ENCODE measurements around the gene PRRC2B.
"Not testable (repeated sequence)": the region's sequence is repeated elsewhere in the genome, so short reads cannot be mapped to it uniquely, and the experiment has no call there.

PRRC2B gene

DNA sequence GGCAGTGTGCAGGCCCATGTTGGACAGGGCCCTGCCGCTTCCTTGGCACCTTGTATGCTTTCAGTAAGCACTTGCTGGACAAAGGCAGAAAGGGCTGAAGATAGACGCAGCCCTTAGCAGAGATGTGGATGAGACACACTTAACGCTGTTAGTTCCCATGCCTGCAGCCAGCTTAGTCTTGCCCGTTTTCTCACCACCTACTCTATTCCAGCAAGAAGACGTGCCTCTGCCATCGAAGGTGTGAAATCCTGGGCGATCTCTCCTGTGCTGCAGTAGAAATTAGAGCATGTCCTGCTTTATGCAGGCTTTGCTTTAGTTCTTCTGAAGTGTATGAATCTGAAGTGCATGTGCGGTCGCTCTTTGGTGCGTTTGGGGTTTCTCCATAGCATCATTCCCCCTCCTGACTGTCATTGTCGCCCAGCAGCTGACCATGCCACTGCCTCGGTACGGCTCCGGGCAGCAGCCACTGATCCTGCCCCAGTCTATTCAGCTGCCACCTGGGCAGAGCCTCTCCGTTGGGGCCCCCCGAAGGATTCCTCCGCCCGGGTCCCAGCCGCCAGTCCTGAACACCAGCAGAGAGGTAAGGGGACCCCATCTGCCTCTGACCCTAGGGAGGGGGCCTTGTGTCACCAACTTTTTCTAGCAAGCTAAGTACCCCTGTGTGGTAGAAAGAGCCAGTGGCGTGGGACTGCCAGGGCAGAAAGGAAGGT, 97.3 kb downstream of the PRRC2B start:
- no peak for DNase-seq

- no peak for DNase-seq
Measured at GRCh38 chr9:131492070-131492469, 98.2 kb downstream of the PRRC2B start.

DNA sequence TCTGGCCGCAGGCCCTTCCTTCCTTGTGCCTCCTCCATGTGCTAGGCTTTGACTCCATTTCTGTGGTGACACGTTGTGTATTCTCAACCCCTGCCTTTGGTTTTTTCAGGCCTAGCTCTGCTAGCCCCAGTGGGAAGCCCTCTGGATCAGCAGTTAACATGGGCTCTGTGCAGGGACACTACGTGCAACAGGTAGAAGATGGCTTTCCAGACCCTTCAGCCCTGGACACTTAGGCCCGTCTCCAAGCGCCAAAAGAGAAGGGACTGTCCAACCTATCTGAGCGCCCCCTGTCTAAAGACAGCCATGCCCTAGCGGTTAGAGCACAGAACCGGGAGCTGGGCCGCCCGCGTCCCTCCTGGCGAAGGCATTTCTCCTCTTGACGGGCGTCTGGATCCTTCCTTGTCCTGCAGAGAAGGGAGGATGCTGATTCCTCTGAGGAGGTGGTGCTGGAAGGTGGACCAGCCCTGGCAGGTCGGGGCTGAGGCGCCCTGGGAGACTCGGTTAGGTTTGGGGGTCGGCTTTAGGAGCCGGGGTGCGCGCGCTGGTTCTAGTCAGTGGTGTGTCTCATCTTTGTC, 100.5 kb downstream of the PRRC2B start:
- DNase-seq: no peak

DNA sequence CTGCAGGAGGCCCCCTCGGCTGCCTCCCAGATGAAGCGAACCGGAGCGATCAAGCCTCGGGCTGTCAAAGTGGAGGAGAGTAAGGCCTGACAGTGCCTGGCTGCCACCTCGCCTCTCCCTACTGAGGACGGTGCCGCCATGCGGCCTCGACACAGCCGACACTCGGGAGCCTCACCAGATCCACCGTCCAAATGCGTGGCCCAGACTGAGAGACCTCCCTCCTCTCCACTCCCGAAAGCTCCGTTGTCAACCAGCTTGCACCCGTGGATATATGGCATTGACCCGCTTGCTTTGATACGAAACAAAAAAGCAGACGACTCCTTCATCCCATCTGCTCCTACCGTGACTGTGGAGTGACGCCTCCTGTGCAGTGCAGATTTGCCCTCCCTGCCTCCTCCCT, 101.9 kb downstream of the PRRC2B start:
- no peak for DNase-seq

- DNase-seq: no peak
Measured at GRCh38 chr9:131496844-131497405, 103.0 kb downstream of the PRRC2B start.

DNA sequence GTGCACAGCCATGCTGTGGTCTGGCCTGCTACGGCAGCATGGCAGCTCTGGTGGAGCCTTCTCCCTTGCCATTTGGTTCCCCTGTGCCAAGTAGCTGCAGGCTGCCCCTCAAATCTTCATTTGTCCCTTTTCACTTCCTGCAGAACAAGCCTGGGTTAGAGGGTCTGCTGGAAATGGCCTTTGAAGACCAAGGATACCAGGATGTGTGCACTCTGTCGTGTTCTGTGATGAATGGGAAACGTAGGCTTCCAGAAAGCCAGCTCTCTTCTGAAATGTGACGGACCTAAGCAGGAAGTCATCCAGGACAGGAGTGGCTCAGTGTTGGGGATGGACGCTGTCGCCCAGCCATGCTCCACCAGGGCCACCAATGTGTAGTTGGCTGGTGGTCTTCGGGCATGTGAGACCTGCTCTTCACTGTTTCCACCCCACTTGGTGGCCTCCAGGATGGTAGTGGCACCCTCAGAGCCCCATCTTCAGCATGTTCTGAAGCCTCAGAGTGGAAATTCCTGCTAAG, 105.4 kb downstream of the PRRC2B start:
- no peak for DNase-seq

- peak; percentile 88 for DNase-seq
Measured at GRCh38 chr9:131500377-131500776, 106.5 kb downstream of the PRRC2B start.

GRCh38 chr9:131500939-131501541, 107.2 kb downstream of the PRRC2B start:
- peak; percentile 78 for DNase-seq

DNA sequence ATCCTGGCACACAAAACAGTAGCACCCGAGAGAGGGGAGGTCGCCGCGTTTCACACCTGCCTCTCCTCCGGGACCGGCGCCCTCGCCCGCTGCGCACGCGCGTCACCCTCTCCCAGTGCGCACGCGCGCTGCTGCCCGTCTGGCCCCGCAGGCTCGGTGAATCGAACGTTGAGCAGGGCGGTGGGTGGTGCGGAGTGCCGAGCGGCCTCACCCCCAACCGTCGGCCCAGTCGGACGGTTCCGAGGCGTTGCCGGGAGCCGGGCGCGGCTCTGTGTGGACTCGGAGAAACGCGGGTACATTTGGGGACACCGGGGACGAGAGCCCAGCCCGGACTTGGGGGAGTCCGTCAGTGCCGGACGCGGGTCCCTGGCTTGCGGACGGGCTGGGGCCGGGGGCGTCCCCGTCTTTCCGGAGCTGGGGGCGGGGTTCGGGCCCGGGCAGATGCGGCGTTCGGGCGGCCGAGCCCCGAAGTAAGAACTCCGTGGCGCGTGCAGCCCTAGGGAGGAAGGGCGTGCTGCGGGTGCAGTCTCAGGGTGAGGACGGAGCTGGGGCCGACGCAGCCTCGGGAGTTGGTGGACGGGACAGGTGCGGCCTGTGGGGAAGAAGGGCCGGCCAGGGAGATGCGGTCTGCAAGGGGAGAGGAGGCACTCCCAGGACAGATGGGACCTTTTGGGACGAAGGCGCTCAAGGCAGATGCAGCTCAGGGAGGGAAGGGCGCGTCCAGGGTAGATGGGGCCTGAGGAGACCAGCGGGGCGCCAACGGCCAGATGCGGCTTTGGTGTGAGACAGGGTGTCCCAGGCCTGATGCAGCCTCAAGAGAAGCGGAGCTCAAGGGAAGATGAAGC, 109.1 kb downstream of the PRRC2B start, which contains the start of gene POMT1:
Gene POMT1, plus strand, starts transcription at position 138 of the 845 bp plus-strand sequence. CDS start 1,301 bp downstream, outside the sequence.
- DNase-seq: peak; percentile 94

- DNase-seq: peak; percentile 86
Measured at GRCh38 chr9:131503626-131504465, 110.0 kb downstream of the PRRC2B start.

- no peak for DNase-seq
Measured at GRCh38 chr9:131505012-131505411, 111.1 kb downstream of the PRRC2B start.

DNA sequence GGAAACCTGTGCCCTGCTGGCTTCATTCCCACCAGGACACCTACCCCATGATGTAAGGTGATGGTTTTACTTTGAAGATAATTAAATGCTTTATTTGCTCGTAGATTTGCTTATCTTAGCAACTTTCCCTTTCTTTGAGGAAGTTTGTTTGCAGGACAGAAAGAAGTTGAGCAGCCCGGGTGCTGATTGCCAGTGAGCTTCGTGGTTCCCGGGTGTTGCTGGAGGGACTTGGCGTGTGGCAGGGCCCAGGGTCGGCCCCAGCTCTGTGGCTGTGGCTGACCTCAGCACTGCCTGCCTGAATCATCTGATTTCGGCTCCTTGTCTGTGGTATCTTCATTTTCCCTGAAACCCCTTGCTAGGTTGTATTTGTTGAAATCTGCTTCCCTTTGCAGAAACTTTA, 117.5 kb downstream of the PRRC2B start:
- no peak for DNase-seq

DNA sequence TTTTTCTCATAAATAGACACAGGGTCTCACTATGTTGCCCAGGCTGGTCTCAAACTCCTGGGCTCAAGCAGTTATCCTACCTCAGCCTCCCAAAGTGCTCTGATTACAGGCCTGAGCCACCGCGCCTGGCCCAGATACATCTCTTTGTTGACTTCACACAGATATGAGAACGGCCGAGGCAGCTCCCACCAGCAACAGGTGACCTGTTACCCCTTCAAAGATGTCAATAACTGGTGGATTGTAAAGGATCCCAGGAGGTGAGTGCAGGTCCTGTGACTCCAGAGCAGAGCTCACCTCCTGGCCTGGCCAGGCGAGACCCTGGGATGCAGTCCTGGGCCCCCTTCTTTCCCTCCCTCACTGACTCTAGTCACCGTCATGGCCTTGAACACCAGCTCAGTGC, 118.0 kb downstream of the PRRC2B start:
- DNase-seq: no peak

DNA sequence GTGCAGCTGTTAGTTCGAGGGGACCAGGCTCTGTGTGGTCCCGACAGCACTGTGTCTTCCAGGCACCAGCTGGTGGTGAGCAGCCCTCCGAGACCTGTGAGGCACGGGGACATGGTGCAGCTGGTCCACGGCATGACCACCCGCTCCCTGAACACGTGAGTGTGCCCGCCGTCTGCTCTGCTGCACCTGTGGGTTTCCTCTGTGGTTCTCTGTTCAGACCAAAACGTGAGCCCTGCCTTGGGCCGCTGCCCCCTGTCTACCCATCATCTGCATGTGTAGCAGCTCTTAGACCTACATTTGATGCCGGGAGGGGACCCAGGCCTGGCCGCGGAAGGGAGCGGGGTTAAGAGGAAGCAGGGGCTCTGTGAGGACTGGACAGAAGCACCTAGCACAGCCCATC, 119.3 kb downstream of the PRRC2B start:
- DNase-seq: no peak

DNA sequence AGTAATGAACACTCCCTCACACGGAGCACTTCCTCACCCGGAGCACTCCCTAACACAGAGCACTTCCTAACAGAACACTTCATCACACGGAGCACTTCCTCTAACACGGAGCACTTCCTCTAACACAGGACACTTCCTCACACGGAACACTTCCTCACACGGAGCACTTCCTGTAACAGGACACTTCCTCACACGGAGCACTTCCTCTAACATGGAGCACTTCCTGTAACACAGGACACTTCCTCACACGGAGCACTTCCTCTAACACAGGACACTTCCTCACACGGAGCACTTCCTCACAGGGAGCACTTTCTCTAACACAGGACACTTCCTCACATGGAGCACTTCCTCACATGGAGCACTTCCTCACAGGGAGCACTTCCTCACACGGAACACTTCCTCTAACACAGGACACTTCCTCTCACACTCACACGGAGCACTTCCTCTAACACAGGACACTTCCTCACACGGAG, 121.7 kb downstream of the PRRC2B start:
- not testable (repeated sequence) for DNase-seq

DNA sequence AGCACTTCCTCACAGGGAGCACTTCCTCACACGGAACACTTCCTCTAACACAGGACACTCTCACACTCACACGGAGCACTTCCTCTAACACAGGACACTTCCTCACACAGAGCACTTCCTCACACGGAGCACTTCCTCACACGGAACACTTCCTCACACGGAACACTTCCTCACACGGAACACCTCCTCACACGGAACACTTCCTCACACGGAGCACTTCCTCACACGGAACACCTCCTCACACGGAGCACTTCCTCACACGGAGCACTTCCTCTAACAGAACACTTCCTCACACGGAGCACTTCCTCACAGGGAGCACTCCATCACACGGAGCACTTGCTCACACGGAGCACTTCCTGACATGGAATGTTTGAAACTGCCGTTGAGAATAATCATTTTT, 122.2 kb downstream of the PRRC2B start:
- no peak for DNase-seq

DNA sequence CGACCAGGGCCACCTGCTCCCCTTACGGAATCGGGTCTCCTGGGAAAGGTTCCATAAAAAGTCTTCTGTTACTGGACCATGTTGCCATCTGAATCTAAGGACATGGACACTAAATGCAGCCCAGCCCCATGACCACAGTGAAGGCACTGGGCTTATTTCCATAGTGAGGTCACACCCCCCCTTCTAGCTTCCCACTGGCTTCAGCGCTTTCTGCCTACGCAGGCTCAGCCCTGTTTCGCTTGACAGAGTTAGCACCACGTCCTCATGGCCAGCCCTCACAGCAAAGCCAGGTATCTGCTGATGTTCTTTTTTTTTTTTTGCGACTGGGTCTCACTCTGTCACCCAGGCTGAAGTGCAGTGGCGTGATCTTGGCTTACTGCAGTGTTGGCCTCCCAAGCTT, 123.0 kb downstream of the PRRC2B start:
- no peak for DNase-seq

DNA sequence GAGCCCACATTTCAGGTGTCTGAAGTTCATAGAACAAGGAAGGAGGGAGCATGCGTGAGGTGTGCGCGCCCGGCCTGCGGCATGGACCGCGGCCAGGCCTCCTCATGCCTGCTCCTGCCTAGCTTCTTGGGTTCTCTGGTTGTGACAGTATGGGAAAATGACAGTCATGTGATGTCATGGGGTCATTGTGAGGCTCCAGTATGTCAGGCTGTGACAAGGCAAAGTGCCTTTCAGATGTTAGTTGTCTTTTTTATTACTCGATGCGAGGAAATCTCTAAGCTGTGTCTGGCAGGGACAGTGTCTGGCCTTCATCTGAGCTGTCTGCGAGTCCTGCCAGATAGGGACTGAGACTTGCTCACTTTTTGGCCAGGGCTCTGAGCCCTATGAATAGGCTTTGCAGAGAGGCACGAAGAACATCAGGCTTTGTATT, 123.9 kb downstream of the PRRC2B start:
- no peak for DNase-seq

DNA sequence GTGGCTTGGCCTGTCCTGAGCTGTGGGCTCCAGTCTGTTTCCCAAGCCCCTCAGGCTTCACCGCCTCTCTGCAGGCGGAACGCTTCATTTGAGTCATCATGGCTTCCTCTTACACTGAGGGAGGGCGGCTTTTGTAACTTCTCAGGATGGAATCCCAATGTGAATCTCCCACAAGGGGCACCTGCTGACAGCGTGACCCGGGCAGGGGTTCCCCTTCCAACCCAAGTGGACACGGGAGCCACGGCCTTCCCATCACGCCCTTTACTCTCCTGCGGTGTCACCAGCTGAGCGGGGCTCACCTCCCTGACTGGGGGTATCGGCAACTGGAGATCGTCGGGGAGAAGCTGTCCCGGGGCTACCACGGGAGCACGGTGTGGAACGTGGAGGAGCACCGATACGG, 124.7 kb downstream of the PRRC2B start:
- DNase-seq: no peak

GRCh38 chr9:131520503-131520902, 126.6 kb downstream of the PRRC2B start:
- DNase-seq: no peak

- no peak for DNase-seq
Measured at GRCh38 chr9:131521203-131521602, 127.3 kb downstream of the PRRC2B start.

DNA sequence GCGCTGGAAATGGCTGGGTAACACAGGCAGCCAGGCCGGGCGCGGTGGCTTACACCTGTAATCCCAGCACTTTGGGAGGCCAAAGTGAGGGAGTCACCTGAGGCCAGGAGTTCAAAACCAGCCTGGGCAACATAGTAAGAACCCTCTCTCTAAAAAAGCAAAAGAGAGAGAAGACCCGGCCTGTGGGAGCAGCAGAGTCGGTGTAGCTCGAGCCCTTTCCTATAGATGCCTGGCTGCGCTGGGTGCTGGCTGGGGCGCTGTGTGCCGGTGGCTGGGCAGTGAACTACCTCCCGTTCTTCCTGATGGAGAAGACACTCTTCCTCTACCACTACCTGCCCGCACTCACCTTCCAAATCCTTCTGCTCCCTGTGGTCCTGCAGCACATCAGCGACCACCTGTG, 127.9 kb downstream of the PRRC2B start:
- DNase-seq: no peak
